Embryonic facial prominence (tissue), 1 donor: ENCODE measurements around the gene GATB.
"Not testable (repeated sequence)": the region's sequence is repeated elsewhere in the genome, so short reads cannot be mapped to it uniquely, and the experiment has no call there.

Experiments used
- DNase-seq: peaks from one replicate; pipeline ENCODE4 v3.0.0-alpha.2; 2016; ENCODE audit errors: extremely low spot score

The GATB gene

GRCh38 chr4:151731670-151732069 lies 29.1 kb downstream of the GATB start:
- DNase-seq = not testable (repeated sequence)

GRCh38 chr4:151729731-151730559 lies 30.9 kb downstream of the GATB start:
- no peak for DNase-seq

GRCh38 chr4:151728679-151729078 lies 32.1 kb downstream of the GATB start:
- no peak for DNase-seq

GRCh38 chr4:151728006-151728405 lies 32.8 kb downstream of the GATB start:
- no peak for DNase-seq

DNA sequence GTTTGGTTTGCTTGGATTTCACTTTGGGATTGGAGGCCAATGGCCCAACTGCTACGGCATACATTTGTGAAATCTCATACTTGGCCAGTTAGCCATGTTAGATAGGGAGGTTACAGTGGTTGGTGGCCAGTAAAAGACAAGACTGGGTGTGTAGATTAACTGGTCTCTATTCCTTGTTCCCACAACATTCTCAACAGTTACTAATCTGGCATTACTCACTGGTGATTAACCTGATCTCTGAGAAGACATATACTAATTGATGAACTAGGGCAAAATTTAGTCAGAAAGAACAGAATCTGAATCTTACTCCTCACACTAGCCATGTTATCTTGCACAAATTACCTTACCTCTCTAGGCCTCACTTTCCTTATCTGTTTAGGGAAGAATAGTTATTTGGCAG lies 33.4 kb downstream of the GATB start:
- DNase-seq = no peak

GRCh38 chr4:151725087-151725486 lies 35.7 kb downstream of the GATB start:
- no peak for DNase-seq

DNA sequence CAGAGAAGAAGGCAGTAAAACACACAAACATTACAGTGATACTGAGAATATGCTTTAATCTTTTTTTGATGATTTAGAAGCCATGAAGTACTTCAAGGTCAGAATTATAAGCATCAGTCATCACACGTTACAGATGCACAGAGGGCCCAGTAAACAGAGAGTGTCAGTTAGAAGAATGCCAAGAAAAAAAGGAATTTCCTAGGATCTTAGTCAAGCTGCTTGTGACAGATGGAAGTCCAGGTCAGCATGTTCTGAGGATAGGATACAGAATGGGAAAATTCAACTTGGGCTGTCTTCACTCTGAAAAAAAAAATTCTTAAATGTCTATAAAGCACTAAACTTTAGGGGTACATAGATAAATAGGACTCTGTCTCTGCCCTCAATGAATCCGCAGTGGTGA lies 38.9 kb downstream of the GATB start:
- DNase-seq = no peak

DNA sequence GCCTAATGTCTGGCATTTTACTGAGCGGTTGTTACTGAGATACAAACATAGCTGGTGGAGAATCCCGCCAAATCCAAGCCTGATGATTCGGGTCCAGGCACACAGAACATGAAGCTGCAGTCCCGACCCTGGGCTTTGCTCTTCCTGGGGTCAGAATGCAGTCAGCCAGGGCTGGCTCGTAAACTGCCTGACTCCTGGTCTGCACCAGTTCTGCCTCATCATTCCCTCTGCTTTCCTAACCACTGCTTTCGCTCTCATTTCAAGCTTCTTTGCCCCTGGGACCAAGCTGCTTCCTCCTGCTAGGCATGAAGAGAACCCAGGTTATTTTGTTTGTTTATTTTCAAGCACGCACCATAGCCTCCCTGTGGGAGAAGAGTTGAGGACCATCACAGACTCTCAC lies 39.3 kb downstream of the GATB start:
- no peak for DNase-seq

DNA sequence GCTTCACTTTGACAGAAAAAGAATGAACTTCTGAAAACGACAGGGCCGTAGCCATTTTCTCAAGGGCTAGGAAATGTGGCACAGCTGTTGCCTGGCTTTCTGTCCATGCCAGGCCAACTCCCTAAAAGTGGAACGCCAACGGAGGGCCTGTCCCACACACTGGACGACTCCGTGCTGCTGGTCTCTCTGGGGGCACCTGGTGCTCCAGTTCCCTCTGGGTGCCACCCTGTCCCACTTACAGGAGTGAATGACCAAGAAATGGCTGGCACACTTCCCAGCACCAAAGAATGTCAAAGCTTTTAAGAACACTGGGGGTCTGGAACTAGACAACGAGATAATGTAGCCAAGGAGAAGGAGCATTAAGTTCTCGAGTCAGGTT lies 40.9 kb downstream of the GATB start:
- no peak for DNase-seq

DNA sequence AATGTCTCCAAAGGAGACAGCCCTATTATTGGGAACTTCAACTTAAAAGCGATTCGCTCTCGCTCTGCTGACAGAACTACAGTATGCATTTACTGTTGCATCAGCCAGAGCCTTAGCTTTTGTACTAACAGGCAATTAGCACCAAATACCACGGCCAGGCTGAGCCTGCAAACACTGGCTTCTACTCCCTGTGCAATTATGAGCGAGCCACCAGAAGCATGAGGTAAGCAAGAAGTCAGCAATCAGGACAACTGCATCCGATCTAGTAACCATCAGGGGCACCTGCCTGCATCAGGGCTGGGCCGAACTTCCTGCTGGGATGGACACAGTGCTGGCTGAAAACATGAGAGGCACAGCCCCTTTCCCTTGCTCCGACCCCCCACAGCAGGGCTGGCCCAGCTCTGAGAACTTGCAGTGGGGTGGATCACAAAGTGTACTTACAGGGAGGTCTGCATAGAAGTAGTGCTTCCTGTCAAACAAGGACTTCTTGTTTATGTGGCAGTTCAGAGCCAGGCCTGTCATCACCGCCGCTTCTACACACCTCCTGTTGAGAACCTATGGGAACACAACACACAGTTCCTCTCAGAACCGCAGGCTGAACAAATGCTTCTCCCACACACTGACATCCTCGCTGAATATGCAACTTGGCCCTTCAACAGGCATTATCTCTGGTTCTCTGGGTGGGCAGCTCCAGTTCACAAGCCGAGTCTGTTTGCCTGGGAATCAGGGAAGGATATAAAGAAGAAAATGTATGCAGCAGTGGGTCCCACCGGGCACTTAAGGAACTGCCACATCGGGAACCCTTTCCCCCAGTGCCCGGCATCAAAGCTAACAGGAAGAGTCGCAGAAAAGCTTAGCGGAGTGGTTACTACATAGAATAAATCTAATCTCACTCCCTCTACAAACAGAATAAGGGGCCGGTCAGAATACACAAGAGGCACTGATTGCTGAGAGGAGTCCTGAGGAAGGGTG lies 41.5 kb downstream of the GATB start:
- no peak for DNase-seq

DNA sequence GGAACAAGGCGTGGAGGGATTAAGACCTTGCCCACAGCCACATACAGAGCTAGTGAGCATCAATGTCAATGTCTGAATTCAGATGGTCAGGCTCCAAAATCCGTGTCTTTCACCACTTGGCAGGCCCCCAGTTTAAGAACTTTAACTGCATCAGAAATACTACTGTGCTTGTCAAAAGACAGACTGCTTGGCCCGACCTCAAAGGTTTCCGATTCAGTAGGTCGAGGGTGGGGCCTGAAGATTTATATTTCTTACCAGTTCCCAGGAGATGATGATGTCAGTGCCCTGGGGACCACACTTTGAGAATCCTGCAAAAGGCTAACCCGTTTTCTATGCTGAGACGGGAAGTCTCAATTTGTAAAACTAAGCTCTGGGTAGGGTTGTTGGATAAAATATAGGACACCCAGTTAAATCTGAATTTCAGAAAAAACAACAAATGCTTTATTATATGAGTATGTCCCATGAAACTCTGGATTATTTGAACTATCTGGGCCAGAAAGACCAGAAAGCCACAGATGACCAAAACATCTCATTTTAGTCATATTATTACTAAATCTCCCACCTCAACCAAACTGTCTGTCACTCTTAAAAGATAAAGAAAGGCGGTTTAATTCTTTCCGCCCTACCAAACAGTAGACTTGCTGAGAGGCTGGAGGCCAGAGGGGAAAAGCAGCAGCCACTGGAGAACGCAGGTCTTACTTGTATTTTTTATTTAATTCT lies 42.7 kb downstream of the GATB start:
- DNase-seq = no peak

DNA sequence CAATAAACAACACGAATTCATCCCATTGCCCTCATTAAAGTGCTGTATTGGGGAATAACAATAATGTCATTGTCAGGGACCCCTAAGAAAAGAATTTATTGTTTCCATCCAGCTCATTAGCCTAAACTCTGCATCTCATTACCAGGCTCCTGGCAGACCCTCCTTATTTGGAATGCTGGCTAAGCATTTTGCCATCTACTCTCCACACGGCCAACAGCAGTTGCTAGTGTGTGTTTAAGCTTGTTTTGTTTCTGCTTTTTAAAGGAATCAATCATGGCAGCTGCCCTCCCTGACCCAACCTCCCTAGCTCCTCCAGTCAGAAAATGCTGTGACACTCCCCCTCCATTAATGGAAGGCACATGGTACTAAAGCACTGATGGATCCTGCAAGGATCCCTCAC lies 43.5 kb downstream of the GATB start:
- no peak for DNase-seq

GRCh38 chr4:151716324-151716723 lies 44.5 kb downstream of the GATB start:
- DNase-seq = no peak

DNA sequence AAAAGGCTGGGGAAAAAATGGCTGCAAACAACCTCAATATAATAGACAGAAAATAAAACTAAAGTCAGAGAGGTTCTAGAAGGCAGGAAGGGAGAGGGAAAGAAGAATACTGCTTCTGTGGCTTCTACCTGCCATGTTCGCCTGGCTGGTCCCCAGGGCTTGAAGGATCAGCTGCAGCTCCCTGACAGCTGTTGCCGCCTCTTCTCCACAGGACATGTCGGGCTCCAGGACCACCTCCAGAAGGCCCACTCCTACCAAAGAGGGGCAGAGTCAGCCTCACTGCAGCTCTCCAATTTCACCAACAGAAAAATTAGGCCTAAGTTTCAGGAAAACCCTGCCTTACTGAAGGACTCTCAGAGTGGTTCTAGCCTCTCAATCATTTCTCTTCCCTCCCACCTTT lies 44.9 kb downstream of the GATB start:
- DNase-seq = no peak

DNA sequence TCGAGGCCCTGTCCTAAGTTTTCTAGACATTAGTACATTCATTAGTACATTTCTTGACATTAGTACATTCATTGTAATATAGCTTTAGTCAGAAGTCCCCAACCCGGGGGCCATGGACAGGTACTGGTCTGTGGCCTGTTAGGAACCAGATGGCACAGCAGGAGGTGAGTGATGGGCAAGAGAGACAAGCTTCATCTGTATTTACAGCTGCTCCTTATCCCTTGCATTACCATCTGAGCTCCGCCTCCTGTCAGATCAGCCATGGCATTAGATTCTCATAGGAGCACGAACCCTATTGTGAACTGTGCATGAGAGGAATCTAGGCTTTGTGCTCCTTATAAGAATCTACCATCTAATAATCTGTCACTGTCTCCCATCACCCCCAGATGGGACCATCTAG lies 48.0 kb downstream of the GATB start:
- no peak for DNase-seq

GRCh38 chr4:151711646-151712045 lies 49.2 kb downstream of the GATB start:
- no peak for DNase-seq

- no peak for DNase-seq
Observed at GRCh38 chr4:151709587-151709986, 51.2 kb downstream of the GATB start.

- DNase-seq = no peak
Observed at GRCh38 chr4:151709071-151709470, 51.7 kb downstream of the GATB start.

GRCh38 chr4:151708100-151708499 lies 52.7 kb downstream of the GATB start:
- DNase-seq = no peak

- no peak for DNase-seq
Observed at GRCh38 chr4:151703401-151703800, 57.4 kb downstream of the GATB start.

DNA sequence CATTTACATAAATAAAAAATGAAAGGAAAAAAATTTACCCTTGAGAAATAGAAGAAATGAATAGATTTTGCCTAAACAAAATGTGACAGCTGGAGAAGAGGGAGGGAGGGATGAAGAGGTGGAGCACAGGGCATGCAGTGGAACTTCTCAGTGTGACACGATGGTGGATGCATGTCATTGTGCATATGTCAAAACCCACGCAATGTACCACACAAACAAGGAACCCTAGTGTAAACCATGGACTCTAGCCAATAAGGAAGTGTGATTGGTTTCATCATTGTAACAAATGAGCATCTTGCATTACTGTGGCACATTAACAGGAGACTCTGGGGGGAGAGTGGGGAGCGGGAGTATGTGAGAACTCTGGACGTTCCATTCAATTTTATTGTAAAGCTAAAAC lies 58.6 kb downstream of the GATB start:
- DNase-seq = no peak
